WTC11 (cell line): ENCODE results near the gene RPS6KB2. TPM values are rescaled to one million over a fixed set of nuclear protein-coding genes. Genes with fewer than 3 reads are reported as not detected.

Source experiments
- AFF4 ChIP-seq: sonication (generic); formaldehyde crosslinking; IDR thresholded peaks from 2 replicates; pipeline ENCODE4 v1.8.1; 2023; ENCODE audit warnings: mild to moderate bottlenecking, missing genetic modification reagents, borderline replicate concordance
- ARID4B ChIP-seq: sonication (generic); formaldehyde crosslinking; IDR thresholded peaks from 2 replicates; pipeline ENCODE4 v1.8.0; 2023; ENCODE audit warnings: missing genetic modification reagents, mild to moderate bottlenecking, borderline replicate concordance
- ATF3 ChIP-seq: sonication (generic); formaldehyde crosslinking; conservative IDR thresholded peaks from 2 replicates; pipeline ENCODE4 v1.8.1; 2022; ENCODE audit warnings: mild to moderate bottlenecking, missing genetic modification reagents
- CREB1 ChIP-seq: sonication (generic); formaldehyde crosslinking; IDR thresholded peaks from 2 replicates; pipeline ENCODE4 v1.8.0; 2023; ENCODE audit warnings: mild to moderate bottlenecking, missing genetic modification reagents
- E2F4 ChIP-seq: sonication (generic); formaldehyde crosslinking; IDR thresholded peaks from 2 replicates; pipeline ENCODE4 v1.8.1; 2022; ENCODE audit warnings: low read depth, mild to moderate bottlenecking, moderate library complexity, missing genetic modification reagents, borderline replicate concordance
- FOXJ3 ChIP-seq: sonication (generic); formaldehyde crosslinking; IDR thresholded peaks from 2 replicates; pipeline ENCODE4 v1.9.0; 2021; ENCODE audit warnings: missing genetic modification reagents, mild to moderate bottlenecking, borderline replicate concordance
- FOXK1 ChIP-seq: sonication (generic); formaldehyde crosslinking; IDR thresholded peaks from 2 replicates; pipeline ENCODE4 v1.8.0; 2022; ENCODE audit warnings: mild to moderate bottlenecking, moderate library complexity, missing genetic modification reagents
- FOXP4 ChIP-seq: sonication (generic); formaldehyde crosslinking; IDR thresholded peaks from 2 replicates; pipeline ENCODE4 v1.8.0; 2022; ENCODE audit warnings: mild to moderate bottlenecking, missing genetic modification reagents
- HMGXB4 ChIP-seq: sonication (generic); formaldehyde crosslinking; IDR thresholded peaks from 2 replicates; pipeline ENCODE4 v1.8.1; 2023; ENCODE audit warnings: mild to moderate bottlenecking, moderate library complexity, missing genetic modification reagents
- JUN ChIP-seq: sonication (generic); formaldehyde crosslinking; IDR thresholded peaks from 2 replicates; pipeline ENCODE4 v1.8.0; 2023; ENCODE audit warnings: mild to moderate bottlenecking, missing genetic modification reagents
- NR3C1 ChIP-seq: sonication (generic); formaldehyde crosslinking; conservative IDR thresholded peaks from 2 replicates; pipeline ENCODE4 v1.8.1; 2023; ENCODE audit warnings: low read depth, mild to moderate bottlenecking, missing genetic modification reagents
- PRRX2 ChIP-seq: fragments of 250-450 bp; sonication (Bioruptor Pico); IDR thresholded peaks from 2 replicates; pipeline ENCODE4 v1.8.0; 2021; ENCODE audit warnings: mild to moderate bottlenecking
- SMAD3 ChIP-seq: sonication (generic); formaldehyde crosslinking; IDR thresholded peaks from 2 replicates; pipeline ENCODE4 v1.8.0; 2022; ENCODE audit warnings: missing genetic modification reagents, mild to moderate bottlenecking, borderline replicate concordance
- USF2 ChIP-seq: sonication (generic); formaldehyde crosslinking; IDR thresholded peaks from 2 replicates; pipeline ENCODE4 v1.8.1; 2023; ENCODE audit warnings: mild to moderate bottlenecking, missing genetic modification reagents, moderate library complexity
- ZMAT4 ChIP-seq: fragments of 250-450 bp; sonication (Bioruptor Pico); IDR thresholded peaks from 2 replicates; pipeline ENCODE4 v1.9.0; 2021; ENCODE audit warnings: mild to moderate bottlenecking
- ZNF121 ChIP-seq: sonication (generic); formaldehyde crosslinking; IDR thresholded peaks from 2 replicates; pipeline ENCODE4 v1.8.0; 2023; ENCODE audit warnings: missing genetic modification reagents
- ZNF232 ChIP-seq: sonication (generic); formaldehyde crosslinking; IDR thresholded peaks from 2 replicates; pipeline ENCODE4 v1.8.0; 2022; ENCODE audit warnings: mild to moderate bottlenecking, missing genetic modification reagents
- ZNF281 ChIP-seq: sonication (generic); formaldehyde crosslinking; IDR thresholded peaks from 2 replicates; pipeline ENCODE4 v1.8.0; 2023; ENCODE audit warnings: mild to moderate bottlenecking, missing genetic modification reagents
- ZNF396 ChIP-seq: fragments of 250-450 bp; sonication (Bioruptor Pico); IDR thresholded peaks from 2 replicates; pipeline ENCODE4 v1.8.0; 2021; ENCODE audit warnings: mild to moderate bottlenecking, moderate library complexity, borderline replicate concordance
- total RNA-seq: library from RNA; stranded (reverse); gene quantifications from 3 replicates; pipeline ENCODE4 v1.2.3, GENCODE V29; 2021

The RPS6KB2 gene
- total RNA-seq, 1 experiment from 2014 or later: 54.7 TPM

- TF ChIP-seq AFF4 (CRISPR knock-in tag) (0 out of 2 replicates have a peak, but pooled peaks have one; percentile 39), FOXK1 (CRISPR knock-in tag) (peak; percentile 72; the same call in 1 of the 2 replicates), ZNF396 (CRISPR knock-in tag) (no peak), ZNF121 (no peak), USF2 (CRISPR knock-in tag) (peak; percentile 90), PRRX2 (CRISPR knock-in tag) (no peak), FOXJ3 (CRISPR knock-in tag) (no peak), JUN (no peak), ZNF281 (CRISPR knock-in tag) (0 out of 2 replicates have a peak, but pooled peaks have one; percentile 60), HMGXB4 (CRISPR knock-in tag) (0 out of 2 replicates have a peak, but pooled peaks have one; percentile 26), ZMAT4 (CRISPR knock-in tag) (no peak), E2F4 (no peak), ATF3 (CRISPR knock-in tag) (no peak), SMAD3 (CRISPR knock-in tag) (no peak), FOXP4 (0 out of 2 replicates have a peak, but pooled peaks have one; percentile 66), ZNF232 (CRISPR knock-in tag) (0 out of 2 replicates have a peak, but pooled peaks have one; percentile 19), ARID4B (CRISPR knock-in tag) (no peak; the same call in 1 of the 2 replicates), NR3C1 (CRISPR knock-in tag) (no peak), CREB1 (0 out of 2 replicates have a peak, but pooled peaks have one; percentile 24)
Measured at GRCh38 chr11:67464411-67465188, 36.3 kb downstream of the RPS6KB2 start (continued).
